HG03045 (cell line): ENCODE results near the gene CBFB.
"Not testable (repeated sequence)": the region's sequence is repeated elsewhere in the genome, so short reads cannot be mapped to it uniquely, and the experiment has no call there.

ENCODE experiments used
- ATAC-seq: cut with Tn5 transposase; IDR thresholded peaks from one replicate; pipeline ENCODE4 v1.9.1; 2021; ENCODE audit warnings: mild to moderate bottlenecking, moderate library complexity; ENCODE audit not compliant: unreplicated experiment

CBFB gene

GRCh38 chr16:67040906-67041305 lies 12.0 kb downstream of the CBFB start:
- no peak for ATAC-seq

GRCh38 chr16:67041520-67041919 lies 12.6 kb downstream of the CBFB start:
- ATAC-seq, result not testable (repeated sequence)

GRCh38 chr16:67043420-67043819 lies 14.5 kb downstream of the CBFB start:
- no peak for ATAC-seq

GRCh38 chr16:67050796-67051195 lies 21.8 kb downstream of the CBFB start:
- ATAC-seq, result no peak

GRCh38 chr16:67052399-67052798 lies 23.4 kb downstream of the CBFB start:
- no peak for ATAC-seq

- ATAC-seq, result no peak
Observed at GRCh38 chr16:67053767-67054334, 24.9 kb downstream of the CBFB start.

- ATAC-seq, result no peak
Observed at GRCh38 chr16:67054901-67055300, 26.0 kb downstream of the CBFB start.

- no peak for ATAC-seq
Observed at GRCh38 chr16:67055712-67056487, 27.0 kb downstream of the CBFB start.

GRCh38 chr16:67063008-67063407 lies 34.1 kb downstream of the CBFB start:
- ATAC-seq, result no peak

- no peak for ATAC-seq
Observed at GRCh38 chr16:67068212-67068753, 39.3 kb downstream of the CBFB start.

GRCh38 chr16:67071476-67072048 lies 42.6 kb downstream of the CBFB start:
- no peak for ATAC-seq

- no peak for ATAC-seq
Observed at GRCh38 chr16:67075331-67075730, 46.4 kb downstream of the CBFB start.

GRCh38 chr16:67077871-67078270 lies 48.9 kb downstream of the CBFB start:
- ATAC-seq, result no peak

- ATAC-seq, result no peak
Observed at GRCh38 chr16:67082100-67082499, 53.2 kb downstream of the CBFB start.

GRCh38 chr16:67082891-67083290 lies 53.9 kb downstream of the CBFB start:
- no peak for ATAC-seq

GRCh38 chr16:67084345-67085028 lies 55.5 kb downstream of the CBFB start:
- ATAC-seq, result no peak

- ATAC-seq, result no peak
Observed at GRCh38 chr16:67086822-67087221, 57.9 kb downstream of the CBFB start.

- ATAC-seq, result no peak
Observed at GRCh38 chr16:67087291-67087690, 58.3 kb downstream of the CBFB start.

- no peak for ATAC-seq
Observed at GRCh38 chr16:67087803-67088202, 58.9 kb downstream of the CBFB start.

GRCh38 chr16:67088551-67088950 lies 59.6 kb downstream of the CBFB start:
- ATAC-seq, result no peak

GRCh38 chr16:67089101-67089500 lies 60.2 kb downstream of the CBFB start:
- no peak for ATAC-seq
